GM12874 (cell line): Measurements from ENCODE around the gene SSBP4.

Experiments used
- TF ChIP-seq, protein P1 (sequence below): IDR thresholded peaks from 2 replicates; pipeline ENCODE4 v1.5.1; 2011; ENCODE audit warnings: low read depth, mild to moderate bottlenecking, control low read depth, low read length, moderate library complexity; ENCODE audit not compliant: insufficient read depth

SSBP4 gene

GRCh38 chr19:18457483-18458331 is 38.5 kb downstream of the SSBP4 start:
- TF ChIP-seq, protein P1, sequence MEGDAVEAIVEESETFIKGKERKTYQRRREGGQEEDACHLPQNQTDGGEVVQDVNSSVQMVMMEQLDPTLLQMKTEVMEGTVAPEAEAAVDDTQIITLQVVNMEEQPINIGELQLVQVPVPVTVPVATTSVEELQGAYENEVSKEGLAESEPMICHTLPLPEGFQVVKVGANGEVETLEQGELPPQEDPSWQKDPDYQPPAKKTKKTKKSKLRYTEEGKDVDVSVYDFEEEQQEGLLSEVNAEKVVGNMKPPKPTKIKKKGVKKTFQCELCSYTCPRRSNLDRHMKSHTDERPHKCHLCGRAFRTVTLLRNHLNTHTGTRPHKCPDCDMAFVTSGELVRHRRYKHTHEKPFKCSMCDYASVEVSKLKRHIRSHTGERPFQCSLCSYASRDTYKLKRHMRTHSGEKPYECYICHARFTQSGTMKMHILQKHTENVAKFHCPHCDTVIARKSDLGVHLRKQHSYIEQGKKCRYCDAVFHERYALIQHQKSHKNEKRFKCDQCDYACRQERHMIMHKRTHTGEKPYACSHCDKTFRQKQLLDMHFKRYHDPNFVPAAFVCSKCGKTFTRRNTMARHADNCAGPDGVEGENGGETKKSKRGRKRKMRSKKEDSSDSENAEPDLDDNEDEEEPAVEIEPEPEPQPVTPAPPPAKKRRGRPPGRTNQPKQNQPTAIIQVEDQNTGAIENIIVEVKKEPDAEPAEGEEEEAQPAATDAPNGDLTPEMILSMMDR: no peak

GRCh38 chr19:18460900-18461299 is 41.7 kb downstream of the SSBP4 start:
- TF ChIP-seq, protein P1: no peak

DNA sequence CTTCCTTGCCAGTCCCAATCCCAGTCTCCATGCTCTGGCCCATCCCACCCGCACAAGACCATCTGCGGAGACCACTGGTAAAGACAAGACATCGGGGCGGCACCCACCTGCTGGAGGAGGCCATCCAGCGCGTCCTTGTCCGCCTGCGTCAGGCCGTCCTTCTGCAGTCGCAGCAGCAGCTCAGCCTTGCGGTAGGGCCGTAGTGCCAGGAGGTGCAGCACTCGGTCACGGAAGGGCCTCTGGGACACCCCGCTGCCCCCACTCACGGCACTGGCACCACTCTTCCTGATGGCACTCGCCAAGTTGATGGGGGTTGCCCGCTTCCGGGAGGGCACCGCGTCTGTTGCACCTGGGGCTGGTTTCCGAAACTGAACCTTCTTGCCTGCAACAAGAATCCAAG is 42.3 kb downstream of the SSBP4 start:
- TF ChIP-seq, protein P1: no peak

GRCh38 chr19:18464646-18465045 is 45.4 kb downstream of the SSBP4 start:
- TF ChIP-seq, protein P1: no peak

DNA sequence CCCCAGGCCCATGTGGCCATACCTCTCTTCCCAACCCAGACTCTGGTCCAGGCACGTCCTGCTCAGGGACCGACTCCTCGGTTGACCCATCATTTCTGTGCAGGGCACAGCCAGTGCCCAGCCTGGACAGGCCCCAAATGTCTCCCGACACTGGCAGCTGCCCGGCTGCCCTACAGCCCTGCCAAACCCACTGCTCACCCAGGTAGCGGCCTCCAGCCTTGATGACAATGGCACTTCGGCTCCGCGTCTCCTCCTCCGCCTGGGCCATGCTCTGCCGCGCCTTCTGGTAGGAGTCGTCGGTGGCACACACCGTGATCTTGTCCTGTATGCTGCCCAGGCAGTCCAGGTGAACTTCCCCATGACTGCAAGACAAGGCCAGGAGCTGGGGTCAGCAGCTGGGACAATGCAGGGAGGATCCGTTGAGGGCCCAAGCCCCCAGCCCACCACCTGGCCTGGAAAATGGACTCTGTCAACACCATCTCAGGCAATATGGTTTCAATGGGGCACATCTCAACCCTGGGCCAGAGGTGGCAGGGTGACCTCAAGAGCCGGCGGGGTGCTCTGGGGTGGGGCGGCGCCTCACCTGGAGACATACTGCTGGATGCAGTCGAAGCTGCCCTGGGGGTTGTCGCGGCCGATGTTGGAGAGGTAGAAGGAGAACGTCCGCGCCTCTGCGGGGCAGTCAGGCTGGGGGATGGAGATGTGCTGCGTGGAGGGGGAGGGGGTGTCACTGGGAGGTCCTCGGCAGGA is 46.2 kb downstream of the SSBP4 start:
- TF ChIP-seq, protein P1: no peak

DNA sequence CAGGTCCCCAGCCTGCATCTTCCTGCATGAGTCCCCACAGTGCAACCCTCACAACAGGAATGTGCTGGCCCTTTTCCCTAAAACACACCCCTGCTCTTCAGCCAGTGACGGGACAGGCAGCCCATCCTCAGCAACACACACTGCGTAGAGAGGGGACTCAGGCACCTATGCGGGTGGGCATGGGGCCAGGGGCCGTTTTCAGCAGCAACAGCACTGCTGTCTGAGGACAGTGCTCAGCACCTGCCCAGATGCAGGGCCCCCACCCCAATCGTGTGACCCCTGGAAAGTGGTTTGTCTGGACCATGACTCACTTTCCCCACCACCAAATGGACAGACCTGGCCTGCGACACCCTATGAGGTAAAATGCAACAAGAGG is 46.8 kb downstream of the SSBP4 start:
- TF ChIP-seq, protein P1: no peak

GRCh38 chr19:18466354-18466753 is 47.2 kb downstream of the SSBP4 start:
- TF ChIP-seq, protein P1: no peak
